ENCODE measurements around the gene UGT2B28.
"Not testable (repeated sequence)": the region's sequence is repeated elsewhere in the genome, so short reads cannot be mapped to it uniquely, and the experiment has no call there.

Gene UGT2B28

GRCh38 chr4:69317669-69318298 lies 37.5 kb downstream of the UGT2B28 start:
- TF ChIP-seq CTCF (IDR thresholded peaks at IDR 0.05), result peak; percentile 64
- H3K27ac ChIP-seq, result not testable (repeated sequence)

- TF ChIP-seq ZFX (IDR thresholded peaks at IDR 0.05; ENCODE audit: borderline replicate concordance) (no peak), CTCF (IDR thresholded peaks at IDR 0.05) (no peak)
Observed at GRCh38 chr4:69321153-69321729, 41.0 kb downstream of the UGT2B28 start.

GRCh38 chr4:69322055-69322454 lies 41.8 kb downstream of the UGT2B28 start:
- no peak overlapping the region for H3K27ac ChIP-seq

More at GRCh38 chr4:69321153-69321729, 41.0 kb downstream of the UGT2B28 start:
- H3K27ac ChIP-seq, result no peak overlapping the region

GRCh38 chr4:69323284-69323683 lies 43.0 kb downstream of the UGT2B28 start:
- H3K27ac ChIP-seq, result no peak overlapping the region
- TF ChIP-seq CTCF (IDR thresholded peaks at IDR 0.05), result no peak
- no peak for TF ChIP-seq ZFX (IDR thresholded peaks at IDR 0.05; ENCODE audit: borderline replicate concordance)

More at GRCh38 chr4:69322055-69322454, 41.8 kb downstream of the UGT2B28 start:
- no peak for TF ChIP-seq CTCF (IDR thresholded peaks at IDR 0.05)
- no peak for TF ChIP-seq ZFX (IDR thresholded peaks at IDR 0.05; ENCODE audit: borderline replicate concordance)

- no peak overlapping the region for H3K27ac ChIP-seq
- TF ChIP-seq ZFX (IDR thresholded peaks at IDR 0.05; ENCODE audit: borderline replicate concordance) (no peak), CTCF (IDR thresholded peaks at IDR 0.05) (no peak)
Observed at GRCh38 chr4:69330345-69331047, 50.2 kb downstream of the UGT2B28 start.

GRCh38 chr4:69331304-69331703 lies 51.0 kb downstream of the UGT2B28 start:
- H3K27ac ChIP-seq, result not testable (repeated sequence)

GRCh38 chr4:69335485-69335884 lies 55.2 kb downstream of the UGT2B28 start:
- H3K27ac ChIP-seq, result not testable (repeated sequence)

- peak overlapping the region; percentile 62 for H3K27ac ChIP-seq
Observed at GRCh38 chr4:69343114-69343513, 62.8 kb downstream of the UGT2B28 start.

- peak overlapping the region; percentile 62 for H3K27ac ChIP-seq
Observed at GRCh38 chr4:69343558-69344420, 63.5 kb downstream of the UGT2B28 start.

All from 22Rv1 (cell line).